HEK293 (cell line): ENCODE measurements around the gene BZW2.

Experiments used
- FEZF1 ChIP-seq: fragments of 450-650 bp; formaldehyde crosslinking; IDR thresholded peaks from 2 replicates; pipeline ENCODE4 v1.5.1; 2016; ENCODE audit warnings: missing biosample characterization, missing genetic modification characterization
- HOXD13 ChIP-seq: sonication (generic); formaldehyde crosslinking; IDR thresholded peaks from 2 replicates; pipeline ENCODE4 v1.8.0; 2022; ENCODE audit warnings: missing genetic modification reagents, borderline replicate concordance
- KLF10 ChIP-seq: fragments of 450-650 bp; IDR thresholded peaks from 2 replicates; pipeline ENCODE4 v1.5.1; 2018; ENCODE audit warnings: missing biosample characterization, mild to moderate bottlenecking, missing genetic modification characterization
- MEIS1 ChIP-seq: sonication (generic); formaldehyde crosslinking; IDR thresholded peaks from 2 replicates; pipeline ENCODE4 v1.8.1; 2022; ENCODE audit warnings: missing genetic modification reagents, mild to moderate bottlenecking, borderline replicate concordance
- OSR2 ChIP-seq: fragments of 450-650 bp; formaldehyde crosslinking; IDR thresholded peaks from 2 replicates; pipeline ENCODE4 v1.5.1; 2016; ENCODE audit warnings: missing biosample characterization, missing genetic modification characterization
- PRDM10 ChIP-seq: fragments of 450-650 bp; formaldehyde crosslinking; IDR thresholded peaks from 2 replicates; pipeline ENCODE4 v1.5.1; 2016; ENCODE audit warnings: missing biosample characterization, missing genetic modification characterization
- REPIN1 ChIP-seq: fragments of 450-650 bp; formaldehyde crosslinking; IDR thresholded peaks from 2 replicates; pipeline ENCODE4 v1.5.1; 2017; ENCODE audit warnings: missing biosample characterization, missing genetic modification characterization, low read depth
- SP7 ChIP-seq: fragments of 450-650 bp; formaldehyde crosslinking; IDR thresholded peaks from 2 replicates; pipeline ENCODE4 v1.5.1; 2016; ENCODE audit warnings: missing biosample characterization, missing genetic modification characterization
- TCF7L2 ChIP-seq: IDR thresholded peaks from 2 replicates; pipeline ENCODE4 v1.6.1; 2011; ENCODE audit warnings: low read depth, mild to moderate bottlenecking, inconsistent platforms, low read length, moderate library complexity, borderline replicate concordance
- TRIM28 ChIP-seq: IDR thresholded peaks from 2 replicates; pipeline ENCODE4 v1.6.1; 2011; ENCODE audit warnings: low read length, control low read depth, borderline replicate concordance
- WT1 ChIP-seq: fragments of 450-650 bp; formaldehyde crosslinking; IDR thresholded peaks from 2 replicates; pipeline ENCODE4 v1.5.1; 2016; ENCODE audit warnings: missing biosample characterization, missing genetic modification characterization
- ZBTB26 ChIP-seq: fragments of 450-650 bp; formaldehyde crosslinking; optimal IDR thresholded peaks from 2 replicates; pipeline ENCODE3; 2016; ENCODE audit warnings: missing biosample characterization, mild to moderate bottlenecking, missing genetic modification characterization
- ZBTB44 ChIP-seq: fragments of 450-650 bp; IDR thresholded peaks from 2 replicates; pipeline ENCODE4 v1.5.1; 2018; ENCODE audit warnings: missing biosample characterization, mild to moderate bottlenecking, missing genetic modification characterization
- ZBTB7A ChIP-seq: fragments of 450-650 bp; formaldehyde crosslinking; IDR thresholded peaks from 2 replicates; pipeline ENCODE4 v1.5.1; 2016; ENCODE audit warnings: low read depth, missing biosample characterization, missing genetic modification characterization
- ZFHX2 ChIP-seq: fragments of 450-650 bp; formaldehyde crosslinking; conservative IDR thresholded peaks from 2 replicates; pipeline ENCODE4 v1.5.1; 2016; ENCODE audit warnings: missing biosample characterization, missing genetic modification characterization
- ZNF138 ChIP-seq: fragments of 450-650 bp; formaldehyde crosslinking; IDR thresholded peaks from 2 replicates; pipeline ENCODE4 v1.5.1; 2016; ENCODE audit warnings: missing biosample characterization, missing genetic modification characterization, borderline replicate concordance
- ZNF148 ChIP-seq: fragments of 450-650 bp; formaldehyde crosslinking; IDR thresholded peaks from 2 replicates; pipeline ENCODE4 v1.5.0; 2017; ENCODE audit warnings: missing biosample characterization, missing genetic modification characterization, borderline replicate concordance
- ZNF211 ChIP-seq: fragments of 450-650 bp; formaldehyde crosslinking; IDR thresholded peaks from 2 replicates; pipeline ENCODE4 v1.5.1; 2016; ENCODE audit warnings: low read depth, missing biosample characterization, missing genetic modification characterization
- ZNF24 ChIP-seq: fragments of 450-650 bp; formaldehyde crosslinking; IDR thresholded peaks from 2 replicates; pipeline ENCODE4 v1.5.1; 2016; ENCODE audit warnings: missing biosample characterization, missing genetic modification characterization
- ZNF311 ChIP-seq: fragments of 450-650 bp; formaldehyde crosslinking; IDR thresholded peaks from 2 replicates; pipeline ENCODE4 v1.5.1; 2017; ENCODE audit warnings: missing biosample characterization, missing genetic modification characterization, borderline replicate concordance
- ZNF350 ChIP-seq: fragments of 450-650 bp; formaldehyde crosslinking; IDR thresholded peaks from 2 replicates; pipeline ENCODE4 v1.5.0; 2017; ENCODE audit warnings: missing biosample characterization, mild to moderate bottlenecking, missing genetic modification characterization
- ZNF366 ChIP-seq: fragments of 450-650 bp; formaldehyde crosslinking; conservative IDR thresholded peaks from 2 replicates; pipeline ENCODE4 v1.5.1; 2016; ENCODE audit warnings: missing biosample characterization, missing genetic modification characterization
- ZNF37A ChIP-seq: fragments of 450-650 bp; IDR thresholded peaks from 2 replicates; pipeline ENCODE4 v1.5.1; 2018; ENCODE audit warnings: missing biosample characterization, missing genetic modification characterization
- ZNF514 ChIP-seq: fragments of 450-650 bp; formaldehyde crosslinking; IDR thresholded peaks from 2 replicates; pipeline ENCODE4 v1.5.1; 2016; ENCODE audit warnings: missing biosample characterization, missing genetic modification characterization
- ZNF561 ChIP-seq: fragments of 450-650 bp; IDR thresholded peaks from 2 replicates; pipeline ENCODE4 v1.5.1; 2018; ENCODE audit warnings: missing biosample characterization, missing genetic modification characterization, borderline replicate concordance
- ZNF596 ChIP-seq: fragments of 450-650 bp; IDR thresholded peaks from 2 replicates; pipeline ENCODE4 v1.5.0; 2018; ENCODE audit warnings: missing biosample characterization, mild to moderate bottlenecking, missing genetic modification characterization, moderate library complexity
- ZNF660 ChIP-seq: fragments of 450-650 bp; IDR thresholded peaks from 2 replicates; pipeline ENCODE4 v1.5.1; 2018; ENCODE audit warnings: missing biosample characterization, mild to moderate bottlenecking, missing genetic modification characterization
- ZNF747 ChIP-seq: fragments of 450-650 bp; formaldehyde crosslinking; IDR thresholded peaks from 2 replicates; pipeline ENCODE4 v1.5.1; 2016; ENCODE audit warnings: missing biosample characterization, missing genetic modification characterization
- ZNF768 ChIP-seq: fragments of 450-650 bp; formaldehyde crosslinking; IDR thresholded peaks from 2 replicates; pipeline ENCODE4 v1.5.1; 2018; ENCODE audit warnings: missing biosample characterization, mild to moderate bottlenecking, missing genetic modification characterization
- ZNF837 ChIP-seq: fragments of 450-650 bp; formaldehyde crosslinking; IDR thresholded peaks from 2 replicates; pipeline ENCODE4 v1.5.1; 2016; ENCODE audit warnings: missing biosample characterization, missing genetic modification characterization

The BZW2 gene

GRCh38 chr7:16739863-16740622, 94.1 kb downstream of the BZW2 start (continued):
- TF ChIP-seq OSR2 (peak; percentile 76), ZNF350 (tag by site-specific recombination) (no peak), ZNF660 (peak; percentile 51; the same call in 1 of the 2 replicates), ZFHX2 (tag by site-specific recombination) (no peak), ZNF366 (tag by site-specific recombination) (peak; percentile 61), ZBTB44 (tag by site-specific recombination) (peak; percentile 63), REPIN1 (tag by site-specific recombination) (no peak), ZNF211 (tag by site-specific recombination) (no peak), ZNF24 (tag by site-specific recombination) (0 out of 2 replicates have a peak, but pooled peaks have one; percentile 28), ZNF768 (tag by site-specific recombination) (no peak), ZNF747 (tag by site-specific recombination) (no peak), ZNF561 (tag by site-specific recombination) (peak; percentile 57; the same call in 1 of the 2 replicates), ZNF837 (no peak), WT1 (tag by site-specific recombination) (no peak), ZNF596 (tag by site-specific recombination) (no peak; the same call in 1 of the 2 replicates), SP7 (tag by site-specific recombination) (peak; percentile 78), HOXD13 (CRISPR knock-in tag) (peak; percentile 67), ZBTB26 (tag by site-specific recombination) (no peak), ZNF514 (tag by site-specific recombination) (no peak), KLF10 (no peak), ZNF148 (tag by site-specific recombination) (no peak), ZNF37A (tag by site-specific recombination) (no peak), TCF7L2 (no peak), PRDM10 (peak; percentile 54; the same call in 1 of the 2 replicates), ZNF311 (tag by site-specific recombination) (no peak), ZNF138 (no peak), FEZF1 (tag by site-specific recombination) (peak; percentile 31; the same call in 1 of the 2 replicates), MEIS1 (CRISPR knock-in tag) (no peak), TRIM28 (peak; percentile 92), ZBTB7A (tag by site-specific recombination) (no peak)
